ENCODE data around the gene SP3. TPM values are rescaled to one million over a fixed set of nuclear protein-coding genes. Genes with fewer than 3 reads are reported as not detected.
A peak's percentile ranks its signal among the peaks of the same experiment; 100 is the strongest.

The SP3 gene
- total RNA-seq, 4 donors from 2014 or later = 57.1 to 106 (median 86.3) TPM

DNA sequence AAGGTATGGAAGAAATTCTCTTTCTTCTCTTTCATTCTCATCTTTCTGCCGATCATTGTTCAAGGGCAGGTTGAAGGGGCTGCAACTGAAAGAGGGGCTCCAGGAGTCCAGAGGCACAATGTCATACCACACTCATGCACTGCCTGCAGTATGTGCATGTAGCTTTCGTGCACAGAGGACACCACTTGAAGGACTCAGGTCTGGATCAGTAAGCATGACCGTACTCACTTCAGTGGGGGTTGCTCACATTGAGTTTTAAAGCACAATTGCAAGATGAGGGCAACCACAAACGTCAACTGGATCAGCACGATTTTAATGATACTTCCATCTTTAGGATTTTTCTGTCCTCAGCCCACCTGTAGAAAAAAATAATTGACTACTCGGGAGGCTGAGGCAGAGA, 84.6 kb downstream of the SP3 start:
- H3K27ac ChIP-seq = no peak overlapping the region
- no peaks in the 10 kb centered on the region for H3K9me3 ChIP-seq
- TF ChIP-seq CTCF (IDR thresholded peaks at IDR 0.05) = no peak
- no peak for TF ChIP-seq POLR2A (IDR thresholded peaks at IDR 0.05)
- H3K36me3 ChIP-seq = no peaks in the 10 kb centered on the region
- H3K4me1 ChIP-seq = no peaks in the 10 kb centered on the region
- DNase-seq = no peak
- H3K27me3 ChIP-seq = no peaks in the 10 kb centered on the region
- H3K4me3 ChIP-seq = no peak overlapping the region

DNA sequence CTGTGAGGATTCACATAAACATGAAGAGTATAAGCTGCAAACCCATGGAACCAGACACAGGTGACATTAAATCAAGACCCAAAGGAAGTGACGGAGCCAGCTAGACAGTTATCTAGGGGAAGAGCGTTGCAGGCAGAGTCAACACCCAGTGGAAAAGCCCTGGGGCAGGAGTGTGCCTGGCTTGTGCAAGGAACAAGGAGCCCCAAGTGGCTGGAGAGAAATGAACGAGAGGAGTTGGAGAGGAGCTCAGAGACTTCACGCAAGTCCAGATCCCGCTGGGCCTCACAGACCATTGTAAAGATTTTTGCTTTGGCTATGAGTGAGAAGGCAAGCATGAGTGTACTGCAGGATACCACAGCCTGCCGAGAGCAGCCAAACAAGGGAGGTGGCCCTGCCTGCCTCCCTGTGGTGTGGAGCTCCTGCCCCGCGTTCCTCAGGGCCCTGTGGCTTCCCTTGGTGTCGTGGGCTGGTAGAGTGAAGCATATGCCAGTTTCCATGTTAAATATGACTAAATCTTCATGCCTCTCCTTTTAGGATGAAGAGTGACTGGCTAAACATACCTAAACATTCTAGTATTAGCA, 88.2 kb downstream of the SP3 start:
- DNase-seq = no peak
- TF ChIP-seq POLR2A (IDR thresholded peaks at IDR 0.05) (no peak), CTCF (IDR thresholded peaks at IDR 0.05) (no peak)
- H3K27me3 ChIP-seq = no peaks in the 10 kb centered on the region
- H3K9me3 ChIP-seq = no peaks in the 10 kb centered on the region
- H3K27ac ChIP-seq = no peak overlapping the region
- no peaks in the 10 kb centered on the region for H3K36me3 ChIP-seq
- no peak overlapping the region for H3K4me3 ChIP-seq
- peaks cover 0 to 3% (median 0%) of the 10 kb centered on the region in 4 donors for H3K4me1 ChIP-seq

- Histone ChIP-seq H3K4me1 (peaks cover 0 to 3% (median 0%) of the 10 kb centered on the region in 4 donors), H3K4me3 (no peak overlapping the region), H3K27me3 (no peaks in the 10 kb centered on the region), H3K36me3 (no peaks in the 10 kb centered on the region), H3K9me3 (no peaks in the 10 kb centered on the region), H3K27ac (no peak overlapping the region)
- peak in 2 of 3 donors; percentile 67 to 69 for DNase-seq
- TF ChIP-seq POLR2A (IDR thresholded peaks at IDR 0.05) (no peak), CTCF (IDR thresholded peaks at IDR 0.05) (no peak)
Observed at GRCh38 chr2:173874894-173875237, 90.3 kb downstream of the SP3 start.

DNA sequence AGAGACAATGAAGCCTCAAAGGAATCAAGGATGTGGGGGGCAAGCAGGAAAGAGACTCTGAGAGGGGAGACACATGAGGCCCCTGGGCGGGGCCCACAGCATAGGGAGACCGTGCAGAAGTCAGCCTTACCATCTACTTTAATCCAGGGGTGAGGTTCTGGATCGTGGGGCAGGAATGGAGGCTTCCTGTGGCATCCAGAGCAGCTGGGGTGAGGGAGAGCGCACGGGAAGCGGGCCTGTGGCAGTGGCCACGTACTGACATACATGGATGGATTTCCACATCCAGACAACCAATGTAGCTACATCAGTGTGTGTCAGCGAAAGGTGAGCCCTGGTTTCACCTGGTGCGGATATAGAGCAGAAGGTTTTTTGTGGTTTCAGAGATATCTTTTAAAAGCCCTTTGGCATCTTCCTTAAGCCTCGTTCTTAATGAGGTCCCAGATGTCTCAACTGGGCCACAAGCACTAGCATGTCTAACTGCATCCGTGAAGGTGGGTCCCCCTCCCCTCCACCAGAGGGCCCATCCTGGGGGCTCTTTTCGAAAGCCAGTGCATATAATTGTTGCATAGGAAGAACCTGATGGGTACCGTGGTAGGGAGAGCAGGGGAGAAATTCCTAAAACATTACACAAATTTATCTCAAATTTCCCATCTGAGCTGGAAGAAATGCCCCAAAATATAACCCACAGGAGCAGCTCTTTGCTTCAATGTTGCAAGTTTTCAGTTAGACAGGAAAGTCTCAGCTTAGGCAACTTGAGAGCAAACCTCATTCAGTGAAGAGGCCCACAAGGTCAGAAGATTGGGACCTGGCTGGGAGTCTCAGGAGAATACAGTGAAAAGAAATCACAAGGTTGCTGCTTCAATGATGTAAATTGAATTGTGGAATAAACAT, 90.9 kb downstream of the SP3 start:
- no peak overlapping the region for H3K4me3 ChIP-seq
- no peak for TF ChIP-seq POLR2A (IDR thresholded peaks at IDR 0.05)
- no peak for TF ChIP-seq CTCF (IDR thresholded peaks at IDR 0.05)
- H3K27ac ChIP-seq = no peak overlapping the region
- peaks cover 0 to 3% (median 0%) of the 10 kb centered on the region in 4 donors for H3K4me1 ChIP-seq
- no peaks in the 10 kb centered on the region for H3K36me3 ChIP-seq
- no peaks in the 10 kb centered on the region for H3K9me3 ChIP-seq
- H3K27me3 ChIP-seq = no peaks in the 10 kb centered on the region
- DNase-seq = no peak

DNA sequence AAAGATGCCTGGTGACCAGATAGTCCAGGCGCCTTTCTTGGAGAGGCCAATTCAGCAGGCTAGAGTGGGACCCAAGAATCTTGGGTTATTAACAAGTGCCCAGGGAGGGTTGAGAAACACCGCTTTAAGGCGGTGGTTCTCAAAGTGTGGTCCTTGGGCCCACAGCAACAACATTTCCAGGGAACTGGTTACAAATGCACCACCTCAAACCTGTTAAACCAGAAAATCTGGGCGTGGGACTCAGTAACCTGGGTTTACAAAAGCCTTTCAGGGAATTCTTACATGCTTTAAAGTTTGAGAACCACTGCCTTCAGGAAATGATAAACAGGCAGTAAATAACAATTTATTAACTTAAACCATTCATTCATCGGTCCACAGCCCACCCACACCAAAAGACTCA, 92.5 kb downstream of the SP3 start:
- Histone ChIP-seq H3K9me3 (no peaks in the 10 kb centered on the region), H3K27me3 (no peaks in the 10 kb centered on the region), H3K4me3 (no peak overlapping the region), H3K4me1 (peaks cover 0 to 3% (median 0%) of the 10 kb centered on the region in 4 donors), H3K36me3 (no peaks in the 10 kb centered on the region), H3K27ac (no peak overlapping the region)
- no peak for DNase-seq
- no peak for TF ChIP-seq POLR2A (IDR thresholded peaks at IDR 0.05)
- TF ChIP-seq CTCF (IDR thresholded peaks at IDR 0.05) = no peak
